MCF 10A (cell line): Measurements from ENCODE around the gene PXMP4. TPM values are rescaled to one million over a fixed set of nuclear protein-coding genes. Genes with fewer than 3 reads are reported as not detected.

Experiments
- BruUV-seq: library from RNA; stranded (reverse); fragments of 400-500 nt; replicated peaks from 2 replicates; lab custom pipeline; 2021; lab: Mats Ljungman, UMichigan
- CTCF ChIA-PET: fragments of 300-600 bp; sonication (Branson Sonifier 250); formaldehyde crosslinking; extraction: SDS; loops from one replicate; lab custom pipeline; 2021; ENCODE audit warnings: antibody characterized with exemption, inconsistent platforms; lab: Yijun Ruan, JAX
- POLR2A ChIA-PET: fragments of 300-600, 350-650 bp; sonication (Branson Sonifier 250); formaldehyde crosslinking; extraction: SDS; loops from one replicate; lab custom pipeline; 2020; ENCODE audit warnings: antibody characterized with exemption, inconsistent platforms; lab: Yijun Ruan, JAX
- DNase-seq: peaks from one replicate; pipeline ENCODE4 v3.0.0-alpha.2; 2018; ENCODE audit not compliant: unreplicated experiment
- H3K27ac Mint-ChIP-seq: one replicate; pipeline ENCODE4 v1.8.0; 2022; ENCODE audit warnings: mild to moderate bottlenecking, low read depth, mixed read lengths; ENCODE audit not compliant: unreplicated experiment
- H3K27me3 Mint-ChIP-seq: one replicate; pipeline ENCODE4 v1.8.0; 2022; ENCODE audit warnings: mixed read lengths; ENCODE audit not compliant: insufficient read depth, unreplicated experiment
- H3K36me3 Mint-ChIP-seq: one replicate; pipeline ENCODE4 v1.8.0; 2022; ENCODE audit warnings: mild to moderate bottlenecking, moderate library complexity, mixed read lengths; ENCODE audit not compliant: insufficient read depth, unreplicated experiment
- H3K4me1 Mint-ChIP-seq: one replicate; pipeline ENCODE4 v1.8.0; 2022; ENCODE audit warnings: mixed read lengths; ENCODE audit not compliant: insufficient read depth, unreplicated experiment
- H3K4me3 Mint-ChIP-seq: one replicate; pipeline ENCODE4 v1.8.0; 2022; ENCODE audit warnings: mild to moderate bottlenecking, moderate library complexity, mixed read lengths; ENCODE audit not compliant: unreplicated experiment
- H3K9me3 Mint-ChIP-seq: one replicate; pipeline ENCODE4 v1.8.0; 2022; ENCODE audit warnings: mixed read lengths; ENCODE audit not compliant: unreplicated experiment
- CTCF ChIP-seq: fragments of 200-600 bp; IDR thresholded peaks from one replicate; pipeline ENCODE4 v1.8.0; 2022; ENCODE audit warnings: antibody characterized with exemption, mild to moderate bottlenecking; ENCODE audit not compliant: unreplicated experiment
- intact Hi-C: fragments of 100-400 bp; cut with micrococcal nuclease; formaldehyde crosslinking; loops from 2 replicates; pipeline ENCODE4 v1.14.1; 2022
- total RNA-seq: library from RNA; stranded (reverse); gene quantifications from 2 replicates; pipeline ENCODE4 v1.2.3, GENCODE V29; 2022

The PXMP4 gene
- total RNA-seq, 1 experiment from 2014 or later = 3.9 TPM

DNA sequence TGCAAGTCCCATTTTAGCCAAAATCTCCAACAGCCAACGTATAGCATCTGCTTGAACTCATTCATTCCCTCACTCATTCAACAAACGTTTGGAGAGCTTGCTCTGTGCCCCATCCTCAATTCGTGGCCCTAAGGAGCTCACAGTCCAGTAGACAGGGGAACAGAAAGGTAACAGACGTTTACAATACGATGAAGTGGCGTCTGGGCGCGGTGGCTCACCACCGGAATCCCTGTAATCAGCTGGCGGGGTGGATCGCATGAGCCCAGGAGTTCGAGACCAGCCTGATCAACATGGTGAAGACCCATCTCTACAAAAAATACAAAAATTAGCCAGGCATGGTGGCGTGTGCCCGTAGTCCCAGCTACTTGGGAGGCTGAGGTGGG is 33.1 kb downstream of the PXMP4 start:
- ChIA-PET POLR2A (interaction anchor here (0.6 to 0.7 kb wide), 4 partner anchors 17 to 489 kb away, joined by 3 to 5 read pairs (median 3); no protein-coding TSS in a partner anchor), CTCF (interaction anchor here (2.2 kb wide), 1 partner anchor 33 kb away, joined by 7 read pairs; the partner anchor contains the start of gene PXMP4)
- Mint-ChIP-seq H3K27ac (no peak overlapping the region), H3K9me3 (no peaks in the 10 kb centered on the region), H3K4me1 (peaks cover 13% of the 10 kb centered on the region), H3K36me3 (peaks cover 4% of the 10 kb centered on the region), H3K27me3 (no peaks in the 10 kb centered on the region), H3K4me3 (peak overlapping the region; percentile 72)
- no peak for TF ChIP-seq CTCF
- no TSS peak for BruUV-seq
- no peak for DNase-seq
- intact Hi-C loops = loop anchor here (10.0 kb wide), 1 partner anchor 128 kb away; the partner anchor contains the start of gene CHMP4B

- CTCF ChIA-PET = interaction anchor here (2.2 to 7.2 kb wide), 2 partner anchors 18 to 34 kb away, joined by 7 to 53 read pairs; partner anchors contain the start of genes ACTL10 and PXMP4
- no TSS peak for BruUV-seq
- Mint-ChIP-seq H3K27ac (no peak within 1 kb of the TSS), H3K4me3 (peak within 1 kb of the TSS; percentile 72), H3K36me3 (peaks cover 4% of the 10 kb centered on the region), H3K9me3 (no peaks in the 10 kb centered on the region), H3K27me3 (no peaks in the 10 kb centered on the region), H3K4me1 (peaks cover 13% of the 10 kb centered on the region)
- POLR2A ChIA-PET = interaction anchor here (0.7 to 3.2 kb wide), 6 partner anchors 16 to 490 kb away, joined by 3 to 15 read pairs (median 4); partner anchors contain the start of genes ACTL10 and PXMP4
- no peak for TF ChIP-seq CTCF
- intact Hi-C loops = loop anchor here (10.0 kb wide), 1 partner anchor 128 kb away; the partner anchor contains the start of gene CHMP4B
- peak; percentile 92 for DNase-seq
Measured at GRCh38 chr20:33686100-33686983, 33.8 kb downstream of the PXMP4 start, which contains the start of gene E2F1. TSS of gene E2F1 (minus strand) at chr20:33686385. CDS start at chr20:33686264, 121 bp downstream.

DNA sequence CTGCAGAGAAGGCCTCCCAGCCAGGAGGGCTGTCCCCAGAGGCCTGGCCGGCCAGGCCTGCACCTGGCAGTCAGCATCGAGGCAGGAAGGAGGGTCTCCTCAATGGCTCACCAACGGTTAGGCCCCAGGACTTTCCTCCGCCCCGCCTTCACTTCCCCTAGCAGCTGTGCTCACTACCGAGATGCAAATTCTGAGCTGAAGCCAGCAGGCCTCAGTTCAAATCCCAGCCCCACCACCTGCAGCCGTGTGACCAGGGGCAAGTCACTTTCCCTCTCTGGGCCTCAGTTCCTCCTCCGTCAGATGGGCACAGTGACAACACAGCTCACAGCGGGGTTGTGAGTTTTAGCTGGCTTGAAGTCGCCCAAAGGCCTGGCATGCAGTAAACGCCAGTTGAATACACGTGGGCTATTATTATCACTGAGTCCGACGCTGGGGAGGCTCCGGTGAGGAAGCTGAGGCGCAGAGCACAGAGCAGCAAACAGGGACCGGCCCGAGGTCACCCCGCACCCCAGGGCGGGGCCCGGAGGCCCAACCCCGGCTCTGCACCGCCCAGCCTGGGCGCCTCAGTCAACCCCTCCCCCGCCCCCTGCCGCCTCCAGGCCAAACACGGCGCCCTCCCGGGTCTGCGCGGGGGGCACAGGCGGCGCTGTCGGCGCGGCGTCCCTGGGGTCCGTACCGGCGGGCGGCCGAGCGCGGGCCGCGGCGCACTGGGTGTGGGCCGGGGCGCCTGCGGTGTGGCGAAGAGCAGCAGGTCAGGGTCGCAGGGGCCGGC is 34.6 kb downstream of the PXMP4 start:
- H3K27ac Mint-ChIP-seq = no peak overlapping the region
- peaks cover 4% of the 10 kb centered on the region for H3K36me3 Mint-ChIP-seq
- no TSS peak for BruUV-seq
- H3K4me1 Mint-ChIP-seq = peaks cover 13% of the 10 kb centered on the region
- no peak for TF ChIP-seq CTCF
- POLR2A ChIA-PET = interaction anchor here (0.6 to 3.2 kb wide), 7 partner anchors 18 to 326 kb away, joined by 3 to 15 read pairs (median 4); partner anchors contain the start of genes ACTL10 and PXMP4
- intact Hi-C loops = loop anchor here (10.0 kb wide), 1 partner anchor 129 kb away; the partner anchor contains the start of gene CHMP4B
- CTCF ChIA-PET = interaction anchor here (0.5 to 7.2 kb wide), 10 partner anchors 12 to 527 kb away, joined by 3 to 53 read pairs (median 3); partner anchors contain the start of gene ACTL10
- H3K27me3 Mint-ChIP-seq = no peaks in the 10 kb centered on the region
- H3K9me3 Mint-ChIP-seq = no peaks in the 10 kb centered on the region
- peak overlapping the region; percentile 67 for H3K4me3 Mint-ChIP-seq
- DNase-seq = peak; percentile 28
